Measurements from ENCODE around the gene ANKS6.

DNA sequence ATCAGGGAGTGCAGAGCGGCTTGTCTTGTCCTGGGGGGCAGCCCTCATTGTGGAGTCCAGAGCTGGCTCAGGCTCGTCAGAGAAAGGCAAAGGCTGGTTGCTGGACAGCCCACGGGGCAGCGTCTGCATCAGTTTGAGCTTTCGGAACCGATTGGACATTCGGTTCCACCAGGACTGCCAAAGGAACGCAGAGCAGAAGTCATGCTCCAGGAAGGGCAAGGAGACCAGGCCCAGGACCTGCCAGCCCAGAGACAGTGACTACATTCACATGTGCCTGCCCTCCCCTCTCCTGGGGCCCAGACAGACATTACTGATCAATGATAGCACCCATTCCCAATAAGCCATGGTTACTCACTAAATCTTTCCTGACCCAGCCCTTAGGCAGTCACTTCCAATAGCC is 18.1 kb downstream of the ANKS6 start:
- TF ChIP-seq, protein P1, sequence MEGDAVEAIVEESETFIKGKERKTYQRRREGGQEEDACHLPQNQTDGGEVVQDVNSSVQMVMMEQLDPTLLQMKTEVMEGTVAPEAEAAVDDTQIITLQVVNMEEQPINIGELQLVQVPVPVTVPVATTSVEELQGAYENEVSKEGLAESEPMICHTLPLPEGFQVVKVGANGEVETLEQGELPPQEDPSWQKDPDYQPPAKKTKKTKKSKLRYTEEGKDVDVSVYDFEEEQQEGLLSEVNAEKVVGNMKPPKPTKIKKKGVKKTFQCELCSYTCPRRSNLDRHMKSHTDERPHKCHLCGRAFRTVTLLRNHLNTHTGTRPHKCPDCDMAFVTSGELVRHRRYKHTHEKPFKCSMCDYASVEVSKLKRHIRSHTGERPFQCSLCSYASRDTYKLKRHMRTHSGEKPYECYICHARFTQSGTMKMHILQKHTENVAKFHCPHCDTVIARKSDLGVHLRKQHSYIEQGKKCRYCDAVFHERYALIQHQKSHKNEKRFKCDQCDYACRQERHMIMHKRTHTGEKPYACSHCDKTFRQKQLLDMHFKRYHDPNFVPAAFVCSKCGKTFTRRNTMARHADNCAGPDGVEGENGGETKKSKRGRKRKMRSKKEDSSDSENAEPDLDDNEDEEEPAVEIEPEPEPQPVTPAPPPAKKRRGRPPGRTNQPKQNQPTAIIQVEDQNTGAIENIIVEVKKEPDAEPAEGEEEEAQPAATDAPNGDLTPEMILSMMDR (IDR thresholded peaks at IDR 0.05) = no peak
- no peak for TF ChIP-seq POLR2A (IDR thresholded peaks at IDR 0.05)

Measured in stomach (tissue), 4 donors.